Liver (tissue), 3 donors: ENCODE data around the gene HNRNPA1L2.
"Not testable (repeated sequence)": the region's sequence is repeated elsewhere in the genome, so short reads cannot be mapped to it uniquely, and the experiment has no call there.

ENCODE experiments used
- EGR1 ChIP-seq, 2 donors: IDR thresholded peaks; 2 replicates each; pipeline ENCODE4 v1.6.1; 2016 to 2018; ENCODE audit warnings: antibody characterized with exemption in 2 of 2, low read depth in 2 of 2
- FOXA1 ChIP-seq: IDR thresholded peaks from 2 replicates; pipeline ENCODE4 v1.6.1; 2016; ENCODE audit warnings: antibody characterized with exemption
- HNF4G ChIP-seq: IDR thresholded peaks from 2 replicates; pipeline ENCODE4 v1.6.1; 2016; ENCODE audit warnings: antibody characterized with exemption
- JUND ChIP-seq, 2 donors: IDR thresholded peaks; 2 replicates each; pipeline ENCODE4 v1.6.1; 2016; ENCODE audit warnings: antibody characterized with exemption in 2 of 2
- RAD21 ChIP-seq, 2 donors: IDR thresholded peaks; 2 replicates each; pipeline ENCODE4 v1.6.1; 2016; ENCODE audit warnings: antibody characterized with exemption in 2 of 2, mild to moderate bottlenecking in 2 of 2
- YY1 ChIP-seq: IDR thresholded peaks from 2 replicates; pipeline ENCODE4 v1.6.1; 2016; ENCODE audit warnings: antibody characterized with exemption, mild to moderate bottlenecking
- TF ChIP-seq, protein P1 (sequence below): IDR thresholded peaks from 2 replicates; pipeline ENCODE4 v1.6.1; 2016; ENCODE audit warnings: antibody characterized with exemption
- TF ChIP-seq, protein P2 (sequence below): fragments of 150-350 bp; IDR thresholded peaks from 2 replicates; pipeline ENCODE4 v1.5.1; 2017; ENCODE audit warnings: improper control_type of control experiment, low read depth, low read length; ENCODE audit not compliant: missing input control
- TF ChIP-seq, protein P3 (sequence below): IDR thresholded peaks from 2 replicates; pipeline ENCODE4 v1.6.1; 2016; ENCODE audit warnings: antibody characterized with exemption
- donor health status: healthy.
- donor health status: healthy.

DNA sequence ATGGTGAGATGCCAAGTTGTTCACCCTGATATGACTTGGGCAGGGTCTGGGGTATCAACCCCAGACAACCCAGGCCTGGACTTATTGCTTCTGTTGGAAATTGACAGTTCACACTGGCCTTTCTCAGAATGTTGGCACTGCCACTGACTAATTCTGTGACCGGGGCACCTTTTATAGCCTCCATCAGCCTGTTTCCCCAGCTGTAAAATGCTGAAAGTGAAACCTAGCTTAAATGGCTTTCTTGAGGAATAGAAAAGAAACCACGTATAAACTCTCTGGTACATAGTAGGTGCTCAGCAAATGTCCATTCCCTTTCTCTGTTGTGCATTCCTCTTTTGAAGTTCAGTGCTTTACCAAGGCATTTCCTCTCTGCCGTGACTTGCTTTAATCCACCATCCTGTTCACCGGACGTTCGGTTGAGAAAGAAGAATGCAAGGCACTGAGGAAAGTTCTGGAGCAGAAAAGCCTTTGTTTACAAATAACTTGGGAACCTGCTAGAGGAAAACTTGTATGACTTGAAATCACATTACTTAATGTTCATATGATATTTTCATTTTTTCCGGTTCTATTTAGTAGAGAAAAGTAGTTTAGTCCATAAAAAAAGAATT lies 11.0 kb upstream of the HNRNPA1L2 start:
- TF ChIP-seq, protein P1, sequence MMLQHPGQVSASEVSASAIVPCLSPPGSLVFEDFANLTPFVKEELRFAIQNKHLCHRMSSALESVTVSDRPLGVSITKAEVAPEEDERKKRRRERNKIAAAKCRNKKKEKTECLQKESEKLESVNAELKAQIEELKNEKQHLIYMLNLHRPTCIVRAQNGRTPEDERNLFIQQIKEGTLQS: not testable (repeated sequence)
- not testable (repeated sequence) for TF ChIP-seq EGR1 (IDR thresholded peaks at IDR 0.05; ENCODE audit: low read depth in 2 of 2); JUND (IDR thresholded peaks at IDR 0.05); RAD21 (IDR thresholded peaks at IDR 0.05); FOXA1; YY1; HNF4G
- TF ChIP-seq, protein P2, sequence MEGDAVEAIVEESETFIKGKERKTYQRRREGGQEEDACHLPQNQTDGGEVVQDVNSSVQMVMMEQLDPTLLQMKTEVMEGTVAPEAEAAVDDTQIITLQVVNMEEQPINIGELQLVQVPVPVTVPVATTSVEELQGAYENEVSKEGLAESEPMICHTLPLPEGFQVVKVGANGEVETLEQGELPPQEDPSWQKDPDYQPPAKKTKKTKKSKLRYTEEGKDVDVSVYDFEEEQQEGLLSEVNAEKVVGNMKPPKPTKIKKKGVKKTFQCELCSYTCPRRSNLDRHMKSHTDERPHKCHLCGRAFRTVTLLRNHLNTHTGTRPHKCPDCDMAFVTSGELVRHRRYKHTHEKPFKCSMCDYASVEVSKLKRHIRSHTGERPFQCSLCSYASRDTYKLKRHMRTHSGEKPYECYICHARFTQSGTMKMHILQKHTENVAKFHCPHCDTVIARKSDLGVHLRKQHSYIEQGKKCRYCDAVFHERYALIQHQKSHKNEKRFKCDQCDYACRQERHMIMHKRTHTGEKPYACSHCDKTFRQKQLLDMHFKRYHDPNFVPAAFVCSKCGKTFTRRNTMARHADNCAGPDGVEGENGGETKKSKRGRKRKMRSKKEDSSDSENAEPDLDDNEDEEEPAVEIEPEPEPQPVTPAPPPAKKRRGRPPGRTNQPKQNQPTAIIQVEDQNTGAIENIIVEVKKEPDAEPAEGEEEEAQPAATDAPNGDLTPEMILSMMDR: not testable (repeated sequence)
- TF ChIP-seq, protein P3, sequence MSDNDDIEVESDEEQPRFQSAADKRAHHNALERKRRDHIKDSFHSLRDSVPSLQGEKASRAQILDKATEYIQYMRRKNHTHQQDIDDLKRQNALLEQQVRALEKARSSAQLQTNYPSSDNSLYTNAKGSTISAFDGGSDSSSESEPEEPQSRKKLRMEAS: not testable (repeated sequence)
